HTERT RPE-1 (cell line): Measurements from ENCODE around the gene NTRK3.

Source experiments
- in situ Hi-C: fragments of 300-500 bp; cut with MboI; formaldehyde crosslinking; loops from 4 replicates; pipeline ENCODE4 v1.14.3; 2020; ENCODE audit warnings: low sequenced_read_pairs

Gene NTRK3

DNA sequence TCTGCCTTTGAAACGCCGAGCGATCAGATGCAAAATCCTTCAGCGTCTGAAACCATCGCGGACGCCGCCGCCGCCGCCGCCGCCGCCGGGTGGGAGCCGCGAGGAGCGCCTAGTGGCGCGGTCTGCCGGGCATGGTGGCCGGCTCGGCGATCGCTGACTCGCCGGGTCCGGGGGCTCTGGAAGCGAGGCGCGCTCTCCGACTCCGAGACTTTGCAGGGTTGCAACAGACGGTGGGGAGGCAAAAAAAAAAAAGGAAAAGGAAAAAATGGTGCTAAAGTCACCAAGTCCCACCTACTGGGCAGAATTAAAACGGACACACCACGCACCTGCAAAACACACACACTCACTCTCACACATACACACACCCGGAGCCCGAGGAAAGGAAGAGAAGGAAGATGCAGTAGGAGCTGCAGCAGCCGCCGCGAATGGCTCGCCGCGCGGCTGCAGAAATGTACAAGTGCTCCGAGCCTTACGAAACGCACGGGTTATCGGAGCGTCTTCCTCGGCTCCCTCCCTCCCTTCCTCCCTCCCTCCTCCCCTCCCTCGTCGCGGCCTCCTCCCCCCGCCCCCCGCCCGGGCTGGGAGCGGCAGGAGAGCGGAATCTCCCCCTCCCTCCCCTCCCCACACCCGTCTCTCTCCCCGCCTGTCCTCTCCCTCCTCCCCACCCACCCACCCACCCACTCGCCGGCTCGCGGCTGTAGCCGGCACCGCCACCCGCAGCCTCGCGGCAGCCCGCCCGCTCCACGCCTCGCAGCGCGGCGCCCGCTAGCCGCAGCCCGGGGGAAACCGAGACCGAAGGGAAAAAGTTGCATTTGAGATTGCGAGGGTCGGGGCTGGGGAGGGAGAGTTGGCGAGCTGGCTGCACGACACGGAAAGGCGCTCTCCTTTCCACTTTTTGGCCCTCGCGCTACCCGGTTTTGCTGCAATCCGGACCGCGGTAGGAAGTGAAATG, at the start of gene NTRK3:
NTRK3 (minus strand) TSS at position 461 of the 952 bp plus-strand sequence. CDS start 586 bp downstream, outside the sequence.
- in situ Hi-C loops, result no loop called here

- in situ Hi-C loops, result no loop called here
These were observed 46.9 kb upstream of the NTRK3 start for GRCh38 chr15:88303395-88303794.

DNA sequence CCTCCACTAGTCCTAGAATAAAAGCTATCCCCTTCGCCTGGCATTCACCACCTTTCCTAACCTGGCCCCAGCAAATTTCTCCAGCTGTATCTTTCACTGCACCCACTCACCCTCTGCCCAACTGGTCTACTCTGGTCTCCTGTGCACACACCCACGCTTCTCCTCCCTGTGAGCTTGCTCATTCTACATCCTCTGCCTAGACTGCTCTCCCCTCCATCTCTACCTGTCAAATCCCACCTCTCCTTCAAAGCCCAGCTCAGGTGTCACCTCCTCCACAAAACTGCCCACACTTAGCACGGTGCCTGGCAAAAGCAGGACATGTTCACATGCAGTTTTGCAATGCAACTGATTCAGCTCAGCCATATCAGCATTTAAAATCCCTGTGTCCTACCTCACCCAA, 45.8 kb upstream of the NTRK3 start:
- in situ Hi-C loops, result no loop called here

DNA sequence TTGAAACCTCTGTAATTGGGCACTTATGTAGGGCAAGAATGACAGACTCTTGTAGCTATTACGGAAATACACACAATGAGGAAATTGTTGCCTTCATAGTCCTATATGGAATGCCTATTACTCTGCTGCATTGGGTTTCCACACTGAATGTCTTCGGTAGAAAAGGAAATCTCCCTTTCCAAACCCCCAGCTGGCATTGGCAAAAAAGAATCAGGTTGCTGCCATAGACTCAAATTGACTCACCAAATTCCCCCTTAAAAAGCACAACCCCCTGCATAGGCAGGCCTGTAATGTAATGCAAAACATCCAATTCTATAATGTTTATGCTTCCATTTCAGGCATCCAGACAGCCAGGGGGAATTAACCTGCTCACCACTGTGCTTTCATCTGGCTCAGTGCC, 44.8 kb upstream of the NTRK3 start:
- in situ Hi-C loops, result no loop called here

DNA sequence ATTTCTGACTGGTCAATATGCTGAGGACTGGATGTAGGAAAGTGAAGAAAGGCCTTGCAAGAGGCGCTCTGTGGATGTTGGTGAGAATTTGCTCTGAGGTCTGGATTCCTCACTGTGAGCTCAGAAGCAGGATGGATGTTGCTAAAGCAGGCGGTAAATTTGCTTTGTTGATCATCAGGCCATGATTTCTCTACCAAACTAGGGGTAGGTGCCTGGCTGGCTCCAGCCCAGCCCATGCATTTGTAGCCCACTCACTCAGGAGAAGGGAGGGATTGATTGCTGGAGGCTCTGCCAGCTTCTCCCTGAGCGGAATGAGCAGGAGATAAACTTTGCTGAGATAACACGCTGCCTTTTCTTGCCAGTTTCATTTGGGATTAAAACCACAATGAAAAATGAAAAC, 44.3 kb upstream of the NTRK3 start:
- in situ Hi-C loops, result no loop called here

- in situ Hi-C loops, result no loop called here
These were observed 43.5 kb upstream of the NTRK3 start for GRCh38 chr15:88300089-88300488.

DNA sequence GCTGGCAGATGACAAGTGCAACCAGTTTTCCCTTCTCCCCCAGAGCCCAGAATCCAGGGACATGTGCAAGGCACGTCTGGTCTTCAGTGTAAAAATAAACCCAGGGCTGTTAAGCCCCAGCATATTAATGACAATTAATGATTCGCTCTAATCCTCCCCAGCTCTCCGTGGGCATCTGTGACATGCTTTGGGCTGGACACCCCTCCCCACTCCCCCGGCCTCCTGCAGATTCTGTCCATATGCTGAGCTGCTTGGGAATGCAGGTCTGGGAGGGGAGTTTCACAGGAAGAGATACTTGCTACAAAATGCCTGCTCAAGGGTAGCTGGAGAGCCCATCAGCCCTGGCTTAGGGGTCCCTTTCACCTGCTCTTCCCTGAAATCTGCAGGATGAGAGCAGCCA, 43.0 kb upstream of the NTRK3 start:
- in situ Hi-C loops, result no loop called here

DNA sequence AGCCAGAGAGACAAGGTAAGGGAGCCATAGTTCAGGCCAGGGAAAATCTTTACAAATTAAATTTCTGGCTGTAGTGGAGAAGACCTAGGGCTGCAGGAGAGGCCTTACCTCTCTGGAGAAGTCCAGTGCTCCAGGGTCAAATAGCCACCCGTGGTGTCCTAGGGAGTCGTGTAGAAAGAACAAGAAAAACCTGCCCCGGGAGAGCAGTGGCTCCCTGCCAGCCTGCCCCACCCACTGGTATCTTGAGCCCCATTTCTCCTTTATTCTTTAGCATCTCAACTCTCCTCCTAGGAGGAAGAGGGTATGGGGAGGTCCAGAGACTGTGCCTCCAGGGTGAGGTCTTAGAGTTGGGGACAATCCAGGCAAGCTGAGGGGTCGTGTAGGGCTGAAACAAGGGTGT, 32.1 kb upstream of the NTRK3 start:
- in situ Hi-C loops, result no loop called here

GRCh38 chr15:88288206-88288605, 31.7 kb upstream of the NTRK3 start:
- in situ Hi-C loops, result no loop called here

GRCh38 chr15:88284318-88284998, 27.9 kb upstream of the NTRK3 start:
- in situ Hi-C loops, result no loop called here

GRCh38 chr15:88282614-88283013, 26.1 kb upstream of the NTRK3 start:
- in situ Hi-C loops, result no loop called here

- in situ Hi-C loops, result no loop called here
These were observed 20.4 kb upstream of the NTRK3 start for GRCh38 chr15:88276821-88277410.

- in situ Hi-C loops, result no loop called here
These were observed 19.3 kb upstream of the NTRK3 start for GRCh38 chr15:88275804-88276203.

- in situ Hi-C loops, result no loop called here
These were observed 18.3 kb upstream of the NTRK3 start for GRCh38 chr15:88274553-88275460.

DNA sequence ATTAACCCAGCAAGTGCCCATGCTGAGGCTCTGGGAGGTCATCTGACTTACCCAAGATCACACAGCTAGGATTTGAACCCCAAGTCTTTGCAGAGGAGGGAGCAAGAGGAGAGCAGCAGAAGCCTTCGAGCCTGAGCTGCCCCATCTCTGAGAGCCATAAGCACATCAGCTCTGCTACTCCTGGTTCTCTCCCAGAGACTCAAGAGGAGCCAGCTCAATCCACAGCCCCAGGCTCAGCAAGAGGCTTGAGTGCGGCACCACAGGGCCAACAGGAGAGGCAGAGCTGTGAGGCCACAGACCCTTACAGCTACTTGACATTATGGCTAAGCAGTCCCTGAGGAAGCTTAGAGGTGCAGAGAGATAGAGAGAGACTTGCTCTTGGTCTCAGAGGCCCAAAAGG, 15.9 kb upstream of the NTRK3 start:
- in situ Hi-C loops, result no loop called here

DNA sequence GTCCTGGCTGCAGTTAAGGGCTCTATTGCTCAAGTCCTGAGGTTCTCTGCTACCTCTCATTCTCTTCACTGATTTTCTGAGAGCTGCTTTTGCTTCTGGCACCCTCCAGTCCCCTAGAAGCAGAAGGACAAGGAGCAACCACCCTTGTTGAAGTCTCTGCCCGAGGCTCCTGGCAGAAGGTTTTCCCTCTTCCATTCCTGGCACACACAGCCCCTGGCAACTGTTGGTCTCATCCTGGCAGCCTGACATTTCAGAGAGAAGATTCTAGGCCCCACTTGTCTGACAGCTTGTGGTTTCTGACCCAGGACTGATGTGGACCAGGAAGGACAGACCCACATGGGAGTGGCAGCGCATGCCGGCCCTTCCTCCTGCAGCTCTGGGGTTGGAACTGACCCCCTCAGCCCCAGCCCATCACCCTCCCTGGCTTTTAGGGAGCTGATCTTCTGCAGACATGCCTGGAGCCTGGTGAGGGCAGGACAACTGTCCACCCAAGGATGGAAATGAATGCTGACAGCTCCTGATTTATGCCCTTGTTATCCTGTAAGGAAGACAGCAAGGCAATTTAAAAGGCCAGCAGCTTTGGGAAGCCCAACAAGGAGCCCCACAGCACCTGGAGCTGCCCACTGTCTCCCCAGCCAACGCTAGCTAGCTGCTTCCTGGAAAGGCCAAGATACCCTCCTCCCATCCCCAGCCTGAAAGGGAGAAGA, 13.0 kb upstream of the NTRK3 start:
- in situ Hi-C loops, result no loop called here

DNA sequence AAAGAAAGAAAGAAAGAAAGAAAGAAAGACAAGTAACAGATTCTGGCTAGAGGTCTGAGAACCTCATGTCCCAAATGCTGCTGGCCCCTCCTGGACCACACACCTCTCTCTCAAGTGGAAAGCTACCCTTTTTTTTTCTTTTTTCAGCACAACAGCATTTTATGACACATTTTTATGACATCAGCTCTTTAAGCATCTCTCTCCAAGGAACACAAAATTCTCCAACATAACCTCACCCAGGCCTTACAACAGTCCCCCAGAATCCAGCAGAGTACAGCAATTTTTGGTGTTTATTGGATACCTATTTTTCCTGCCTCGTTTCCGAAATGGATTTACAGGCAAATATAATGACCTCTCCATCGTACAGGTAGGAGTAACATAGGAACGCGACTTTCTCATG, 11.2 kb upstream of the NTRK3 start:
- in situ Hi-C loops, result no loop called here

- in situ Hi-C loops, result no loop called here
These were observed 9.6 kb upstream of the NTRK3 start for GRCh38 chr15:88266170-88266569.

GRCh38 chr15:88264622-88265021, 8.1 kb upstream of the NTRK3 start:
- in situ Hi-C loops, result no loop called here

DNA sequence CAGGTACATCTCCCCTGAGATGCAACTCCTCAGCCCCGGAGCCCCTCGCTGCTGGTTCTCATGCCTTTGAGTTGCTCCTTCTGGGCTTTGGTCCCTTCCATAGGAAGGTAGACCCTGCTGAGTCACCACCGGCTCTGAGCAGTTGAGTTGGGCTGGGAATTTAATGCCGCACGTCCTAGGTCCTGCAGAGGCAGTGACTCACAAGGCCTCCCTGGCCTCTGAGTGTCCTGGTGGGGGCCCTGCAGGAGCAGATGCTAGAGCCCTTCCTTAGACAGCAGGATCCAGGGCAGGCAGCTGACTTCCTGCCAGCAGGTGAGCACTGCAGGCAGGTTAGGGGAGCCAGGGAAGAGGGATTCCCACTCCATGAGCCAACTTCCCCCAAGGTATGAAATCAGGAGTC, 5.5 kb upstream of the NTRK3 start:
- in situ Hi-C loops, result no loop called here
